ENCODE results near the gene LYSMD4. TPM values are rescaled to one million over a fixed set of nuclear protein-coding genes. Genes with fewer than 3 reads are reported as not detected.
A peak's percentile ranks its signal among the peaks of the same experiment; 100 is the strongest.

LYSMD4 gene
- total RNA-seq, 1 donor = 9.0 TPM

- H3K4me3 ChIP-seq (ENCODE audit: low read depth, low read length) = no peak overlapping the region
- peak; percentile 87 for DNase-seq (ENCODE audit: low read depth)
- TF ChIP-seq CTCF (IDR thresholded peaks at IDR 0.05; ENCODE audit: insufficient read depth, low read length) = no peak
Measured at GRCh38 chr15:99708563-99708962, 24.7 kb downstream of the LYSMD4 start.

GRCh38 chr15:99707473-99708270, 25.6 kb downstream of the LYSMD4 start:
- DNase-seq (ENCODE audit: low read depth) = peak; percentile 76
- H3K4me3 ChIP-seq (ENCODE audit: low read depth, low read length) = peak overlapping the region; percentile 6

GRCh38 chr15:99706557-99707303, 26.5 kb downstream of the LYSMD4 start:
- no peak overlapping the region for H3K4me3 ChIP-seq (ENCODE audit: low read depth, low read length)
- no peak for DNase-seq (ENCODE audit: low read depth)
- no peak for TF ChIP-seq CTCF (IDR thresholded peaks at IDR 0.05; ENCODE audit: insufficient read depth, low read length)

More at GRCh38 chr15:99707473-99708270, 25.6 kb downstream of the LYSMD4 start:
- no peak for TF ChIP-seq CTCF (IDR thresholded peaks at IDR 0.05; ENCODE audit: insufficient read depth, low read length)

- no peak overlapping the region for H3K4me3 ChIP-seq (ENCODE audit: low read depth, low read length)
- peak; percentile 73 for TF ChIP-seq CTCF (IDR thresholded peaks at IDR 0.05; ENCODE audit: insufficient read depth, low read length)
- DNase-seq (ENCODE audit: low read depth) = peak; percentile 93
Measured at GRCh38 chr15:99704444-99704838, 28.8 kb downstream of the LYSMD4 start.

GRCh38 chr15:99703603-99704443, 29.4 kb downstream of the LYSMD4 start:
- DNase-seq (ENCODE audit: low read depth) = peak; percentile 95
- peak; percentile 75 for TF ChIP-seq CTCF (IDR thresholded peaks at IDR 0.05; ENCODE audit: insufficient read depth, low read length)
- no peak overlapping the region for H3K4me3 ChIP-seq (ENCODE audit: low read depth, low read length)

GRCh38 chr15:99702895-99703602, 30.2 kb downstream of the LYSMD4 start:
- H3K4me3 ChIP-seq (ENCODE audit: low read depth, low read length) = no peak overlapping the region
- TF ChIP-seq CTCF (IDR thresholded peaks at IDR 0.05; ENCODE audit: insufficient read depth, low read length) = no peak
- peak; percentile 57 for DNase-seq (ENCODE audit: low read depth)
